Bladder microvascular endothelial cell (primary cell): ENCODE results near the gene NELFB. TPM values are rescaled to one million over a fixed set of nuclear protein-coding genes. Genes with fewer than 3 reads are reported as not detected.

Source experiments
- total RNA-seq: library from RNA; depleted of rRNA; stranded (reverse); fragments of >200 nt; gene quantifications from 2 replicates; pipeline ENCODE4 v1.2.3, GENCODE V29; 2014

The NELFB gene
- 63.6 and 66.1 TPM in 2 replicates for total RNA-seq

GRCh38 chr9:137254624-137255447 is at the start of gene NELFB:
Gene NELFB, plus strand, starts transcription at chr9:137255327.

DNA sequence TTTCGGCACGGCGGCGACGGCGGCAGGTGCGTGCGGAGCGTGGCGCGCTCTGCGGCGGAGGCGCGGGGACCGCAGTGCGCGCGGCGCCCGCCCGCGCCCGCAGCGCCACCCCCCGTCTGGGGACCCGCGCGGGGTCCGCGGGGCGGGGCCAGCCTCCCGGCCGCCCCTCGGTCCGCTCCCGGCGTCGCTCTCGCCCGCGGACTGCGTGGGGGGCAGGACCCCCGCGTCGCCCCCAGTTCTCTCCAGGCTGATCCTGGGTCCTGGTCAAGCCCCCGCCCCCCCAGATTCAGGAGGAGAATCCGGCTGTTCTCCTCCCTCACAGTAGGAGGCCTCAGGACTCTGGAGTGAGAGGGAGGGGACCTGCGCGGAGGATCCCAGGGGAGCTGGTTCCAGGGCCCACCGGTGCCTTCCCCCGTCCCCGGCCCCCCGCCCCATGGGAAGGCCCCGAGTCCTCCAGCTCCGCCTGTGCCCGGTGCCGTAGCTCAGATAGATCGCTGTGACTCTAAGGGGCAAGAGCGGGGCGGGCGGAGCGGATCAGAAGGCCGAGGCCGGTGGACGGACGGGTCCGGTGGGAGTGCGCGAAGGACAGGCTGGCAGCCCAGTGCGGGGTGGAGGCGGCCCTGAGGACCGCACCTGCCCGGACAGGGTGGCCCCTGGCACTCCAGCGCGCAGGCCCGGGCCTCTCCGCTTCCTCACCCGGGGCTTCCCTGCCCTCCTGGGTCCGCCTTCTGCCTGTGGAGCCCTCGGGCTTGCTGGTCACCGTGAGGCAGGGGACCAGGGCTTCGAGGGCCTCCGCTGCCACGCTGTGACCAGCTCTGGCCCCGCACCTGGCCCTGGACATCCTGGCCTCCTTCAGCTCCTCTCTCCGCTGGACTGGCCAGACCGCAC is 32.7 kb upstream of the NELFB start, which contains the start of gene RNF208:
TSS of gene RNF208 (minus strand) at position 51 of the 888 bp plus-strand sequence. CDS start 1,028 bp downstream, outside the sequence.

DNA sequence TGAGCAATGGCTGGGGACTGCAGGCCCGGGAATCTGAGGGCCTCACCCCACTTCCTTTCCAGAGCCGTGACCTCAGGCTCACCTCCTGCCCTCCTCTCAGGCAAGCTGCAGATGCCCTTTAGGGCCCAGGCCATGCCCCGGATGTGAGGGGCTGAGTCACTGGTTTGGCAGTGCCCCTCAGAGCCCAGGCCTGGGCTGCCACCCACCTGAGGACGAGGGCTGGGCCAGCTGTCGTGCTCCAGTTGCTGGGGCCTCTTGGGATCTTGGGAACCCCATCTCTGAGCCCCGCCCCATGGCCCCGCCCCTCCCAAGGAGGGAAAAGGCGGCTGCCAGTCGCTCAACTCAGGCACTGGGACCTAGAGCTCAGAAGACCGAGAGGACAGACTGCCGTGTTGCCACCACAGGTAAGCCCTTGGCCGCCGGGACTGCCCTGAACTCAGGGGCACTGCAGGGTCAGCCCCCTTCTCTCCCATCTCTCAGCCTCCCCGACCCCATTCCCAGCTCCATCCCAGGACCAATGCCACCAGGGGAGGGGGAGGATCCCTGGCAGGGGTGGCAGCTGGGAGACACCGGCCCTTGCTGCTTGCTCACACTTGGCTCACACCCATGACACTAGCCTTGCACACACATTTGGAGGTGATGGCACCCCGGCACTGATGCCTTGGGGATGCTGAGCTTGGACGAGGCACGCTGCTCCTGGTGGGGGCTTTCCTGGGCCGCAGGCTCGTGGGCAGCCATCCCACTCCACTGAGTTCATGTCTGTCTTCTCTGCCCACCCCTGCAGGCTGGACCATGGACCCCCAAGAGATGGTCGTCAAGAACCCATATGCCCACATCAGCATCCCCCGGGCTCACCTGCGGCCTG is 30.1 kb upstream of the NELFB start, which contains the start of gene CYSRT1:
TSS of gene CYSRT1 (plus strand) at position 345 of the 865 bp plus-strand sequence. CDS start at position 793, 448 bp downstream.

GRCh38 chr9:137227054-137227852 is 27.9 kb upstream of the NELFB start, which contains the start of gene RNF224:
Gene RNF224, plus strand, starts transcription at chr9:137227502. Its CDS starts 834 bp downstream, at chr9:137228336.

GRCh38 chr9:137230705-137231371 is 24.3 kb upstream of the NELFB start, which contains the start of gene SLC34A3:
Gene SLC34A3, plus strand, starts transcription at chr9:137230901. Its CDS starts 802 bp downstream, at chr9:137231703.

GRCh38 chr9:137240841-137241489 is 14.2 kb upstream of the NELFB start, which contains the start of gene TUBB4B:
Gene TUBB4B, plus strand, starts transcription at chr9:137241287. Its CDS starts 74 bp downstream, at chr9:137241361.

GRCh38 chr9:137251194-137251461 is 4.0 kb upstream of the NELFB start, which contains the start of gene STPG3:
Gene STPG3, plus strand, starts transcription at chr9:137251286. Its CDS starts 1 bp downstream, at chr9:137251287.

DNA sequence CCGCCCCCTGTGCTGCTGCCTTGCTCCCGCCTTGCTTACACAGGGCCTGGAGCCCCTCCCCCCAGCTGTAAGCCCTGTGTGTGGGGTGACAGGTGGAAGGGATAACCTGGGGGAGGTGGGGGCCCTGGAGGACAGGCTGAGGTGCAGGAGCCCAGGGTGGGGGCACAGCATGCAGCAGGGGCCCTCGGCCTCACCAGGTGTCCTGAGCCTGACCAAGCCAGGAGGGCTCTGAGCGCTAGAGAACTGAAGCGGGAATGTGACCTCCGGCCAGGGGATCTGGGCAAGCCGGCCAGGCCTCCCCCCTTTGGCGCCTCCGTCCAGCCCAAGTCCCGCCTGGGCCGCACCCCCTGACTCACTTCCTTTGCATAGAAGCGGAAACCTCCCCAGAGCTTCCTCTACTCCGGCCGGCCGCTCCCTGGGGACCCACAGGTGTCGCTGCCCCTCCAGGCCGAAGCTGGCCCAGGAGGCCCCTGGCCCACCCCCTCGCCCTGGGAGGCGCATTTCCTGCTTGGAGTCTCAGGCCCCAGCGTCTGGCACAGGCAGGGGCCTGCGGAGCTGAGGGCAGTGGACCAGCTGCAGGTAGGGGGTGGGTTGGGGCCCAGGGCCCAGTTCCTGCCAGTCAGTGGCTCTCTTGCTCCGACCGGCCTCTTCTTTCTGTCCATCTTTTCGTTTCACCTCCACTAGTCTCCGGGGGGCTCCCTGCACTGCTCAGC is 22.4 kb downstream of the NELFB start, which contains the start of gene TOR4A:
TSS of gene TOR4A (plus strand) at position 398 of the 713 bp plus-strand sequence. CDS start 964 bp downstream, outside the sequence.

DNA sequence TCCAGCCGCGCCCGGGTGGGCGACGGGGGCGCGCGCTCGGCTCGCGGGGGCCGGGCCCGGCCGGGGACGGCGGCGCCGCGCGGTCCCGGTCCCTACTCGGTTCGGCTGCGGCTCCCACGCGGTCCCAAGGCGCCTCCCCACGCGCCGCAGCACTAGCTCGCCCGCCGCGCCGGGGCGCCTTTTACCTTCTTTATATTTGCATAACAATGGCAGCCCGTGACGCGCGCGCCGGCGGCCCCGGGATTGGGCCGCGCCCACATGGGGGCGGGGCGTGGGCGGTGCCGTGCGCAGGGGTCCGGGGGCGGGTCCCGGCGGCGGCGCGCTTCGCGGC is 47.0 kb downstream of the NELFB start, which contains the start of gene NRARP:
TSS of gene NRARP (minus strand) at position 154 of the 331 bp plus-strand sequence. CDS start 343 bp downstream, outside the sequence.

Other genes starting within 250 kb of the NELFB start
- gene ABCA2, start 227.1 kb upstream of the NELFB start, total RNA-seq = 5.0 and 29.3 TPM in 2 replicates
- not detected in 2 replicates for gene FUT7, start 223.2 kb upstream of the NELFB start, total RNA-seq
- gene NPDC1, start 209.2 kb upstream of the NELFB start, total RNA-seq = 29.6 and 30.9 TPM in 2 replicates
- gene ENTPD2, start 201.3 kb upstream of the NELFB start, total RNA-seq = under 0.01 TPM in 1 of 2 replicates, not detected in the other
- gene SAPCD2, start 184.8 kb upstream of the NELFB start, total RNA-seq = 8.8 and 13.6 TPM in 2 replicates
- gene UAP1L1, start 177.8 kb upstream of the NELFB start, total RNA-seq = 12.1 and 23.3 TPM in 2 replicates
- 58.6 and 66.0 TPM in 2 replicates for gene MAN1B1, start 168.3 kb upstream of the NELFB start, total RNA-seq
- gene DPP7, start 140.6 kb upstream of the NELFB start, total RNA-seq = 77.9 and 85.8 TPM in 2 replicates
- gene GRIN1, start 116.2 kb upstream of the NELFB start, total RNA-seq = under 0.01 and 0.06 TPM in 2 replicates
- not detected in 2 replicates for gene LRRC26, start 85.3 kb upstream of the NELFB start, total RNA-seq
- not detected in 2 replicates for gene TMEM210, start 83.3 kb upstream of the NELFB start, total RNA-seq
- gene ANAPC2, start 66.8 kb upstream of the NELFB start, total RNA-seq = 21.0 and 37.3 TPM in 2 replicates
- gene SSNA1, start 66.7 kb upstream of the NELFB start, total RNA-seq = 96.5 and 111 TPM in 2 replicates
- 3.2 and 3.4 TPM in 2 replicates for gene TPRN, start 54.6 kb upstream of the NELFB start, total RNA-seq
- 17.2 and 23.9 TPM in 2 replicates for gene TMEM203, start 49.7 kb upstream of the NELFB start, total RNA-seq
- 2.3 and 3.3 TPM in 2 replicates for gene NDOR1, start 49.6 kb upstream of the NELFB start, total RNA-seq
- gene RNF208, start 33.1 kb upstream of the NELFB start, total RNA-seq = 0.16 and 0.31 TPM in 2 replicates
- 0.16 TPM in 1 of 2 replicates, not detected in the other for gene CYSRT1, start 30.2 kb upstream of the NELFB start, total RNA-seq
- gene RNF224, start 27.8 kb upstream of the NELFB start, total RNA-seq = not detected in 2 replicates
- gene SLC34A3, start 24.4 kb upstream of the NELFB start, total RNA-seq = not detected in 2 replicates
- 196 and 202 TPM in 2 replicates for gene TUBB4B, start 14.0 kb upstream of the NELFB start, total RNA-seq
- not detected in 2 replicates for gene STPG3, start 4.0 kb upstream of the NELFB start, total RNA-seq
- 14.9 and 27.1 TPM in 2 replicates for gene TOR4A, start 22.4 kb downstream of the NELFB start, total RNA-seq
- gene NRARP, start 46.9 kb downstream of the NELFB start, total RNA-seq = 28.1 and 30.0 TPM in 2 replicates
- gene EXD3, start 167.8 kb downstream of the NELFB start, total RNA-seq = 18.0 and 25.7 TPM in 2 replicates
- gene NOXA1, start 168.1 kb downstream of the NELFB start, total RNA-seq = 0.97 and 2.1 TPM in 2 replicates
- gene ENTPD8, start 186.0 kb downstream of the NELFB start, total RNA-seq = 0.06 and 0.16 TPM in 2 replicates
- gene NSMF, start 204.0 kb downstream of the NELFB start, total RNA-seq = 11.0 and 20.5 TPM in 2 replicates